A549 (cell line): ENCODE results near the gene SWSAP1. TPM values are rescaled to one million over a fixed set of nuclear protein-coding genes. Genes with fewer than 3 reads are reported as not detected.

ENCODE experiments used
- ATAC-seq, 2 experiments: fragments of 200-7000 bp in 1 of 2; fragments of >200 bp in 1 of 2; cut with Nextera tagmentation in 1 of 2; cut with Tn5 transposase in 1 of 2; 3 replicates each; pipeline versions ENCODE4 v1.8.0 to v1.9.1; 2018 to 2020; ENCODE audit warnings: mild to moderate bottlenecking in 1 of 2, moderate library complexity in 1 of 2
- CTCF ChIA-PET: fragments of 300-600 bp; sonication (Branson Sonifier 250); formaldehyde crosslinking; extraction: SDS; loops from one replicate; lab custom pipeline; 2021; ENCODE audit warnings: antibody characterized with exemption, inconsistent platforms; lab: Yijun Ruan, JAX
- POLR2A ChIA-PET: fragments of 350-600 bp; formaldehyde crosslinking; extraction: SDS; loops from one replicate; lab custom pipeline; 2021; ENCODE audit warnings: antibody characterized with exemption, inconsistent platforms; lab: Yijun Ruan, JAX
- DNase-seq, 2 experiments: peaks; one replicate each; pipeline versions ENCODE4 v3.0.0 to v3.0.0-alpha.2; 2011 to 2016; ENCODE audit warnings: low read depth in 1 of 2, low spot score in 1 of 2
- FAIRE-seq: peaks from 2 replicates; lab custom pipeline; 2011; peaks lifted over from hg19 to GRCh38; lab: Jason Lieb, UNC
- H3K27ac ChIP-seq, 2 experiments: fragments of >200 bp; sonication (Bioruptor Twin); formaldehyde crosslinking; 3 replicates each; pipeline ENCODE4 v1.5.1; 2016 to 2017
- H3K4me1 ChIP-seq: fragments of >200 bp; sonication (Bioruptor Twin); formaldehyde crosslinking; 3 replicates; pipeline ENCODE4 v1.6.1; 2016
- H3K4me2 ChIP-seq: fragments of >200 bp; sonication (Bioruptor Twin); formaldehyde crosslinking; 3 replicates; pipeline ENCODE4 v1.6.1; 2016
- H3K4me3 ChIP-seq: fragments of >200 bp; sonication (Bioruptor Twin); formaldehyde crosslinking; 3 replicates; pipeline ENCODE4 v1.5.1; 2016
- H3K9me3 ChIP-seq: fragments of >200 bp; sonication (Bioruptor Twin); formaldehyde crosslinking; 3 replicates; pipeline ENCODE4 v1.6.1; 2016
- ATOH8 ChIP-seq: fragments of 250-450 bp; sonication (Bioruptor Pico); IDR thresholded peaks from 2 replicates; pipeline ENCODE4 v1.5.0; 2020; ENCODE audit warnings: low read depth, mild to moderate bottlenecking, moderate library complexity
- BHLHE40 ChIP-seq: IDR thresholded peaks from 2 replicates; pipeline ENCODE4 v1.6.1; 2012; ENCODE audit warnings: low read depth, low read length, inconsistent platforms
- EHMT2 ChIP-seq: fragments of 200-600 bp; sonication (generic); IDR thresholded peaks from 2 replicates; pipeline ENCODE4 v1.6.1; 2016; ENCODE audit warnings: antibody characterized with exemption, low read depth, mild to moderate bottlenecking, moderate library complexity
- EP300 ChIP-seq, 2 experiments: fragments of >200 bp; sonication (Bioruptor Twin); formaldehyde crosslinking; IDR thresholded peaks; 2 replicates in 1 of 2; 3 replicates in 1 of 2; pipeline ENCODE4 v1.6.1; 2016 to 2017
- HDAC2 ChIP-seq: fragments of 200-600 bp; sonication (generic); IDR thresholded peaks from 2 replicates; pipeline ENCODE4 v1.6.1; 2016
- HOXB13 ChIP-seq: fragments of 250-450 bp; sonication (Bioruptor Pico); IDR thresholded peaks from 2 replicates; pipeline ENCODE4 v1.5.0; 2020; ENCODE audit warnings: low read depth, mild to moderate bottlenecking, moderate library complexity
- JUN ChIP-seq, 2 experiments: fragments of >200 bp; sonication (Bioruptor Twin); formaldehyde crosslinking; IDR thresholded peaks; 2 replicates in 1 of 2; 3 replicates in 1 of 2; pipeline ENCODE4 v1.6.1; 2016 to 2017
- KDM1A ChIP-seq: fragments of 200-600 bp; sonication (generic); IDR thresholded peaks from 2 replicates; pipeline ENCODE4 v1.6.1; 2016; ENCODE audit warnings: low read depth, mild to moderate bottlenecking
- MAX ChIP-seq: IDR thresholded peaks from 2 replicates; pipeline ENCODE4 v1.6.1; 2012
- MYC ChIP-seq: IDR thresholded peaks from 2 replicates; pipeline ENCODE4 v1.6.1; 2012; ENCODE audit warnings: mild to moderate bottlenecking, inconsistent platforms, low read length, improper control_type of control experiment, borderline replicate concordance
- RARB ChIP-seq: fragments of 250-450 bp; sonication (Bioruptor Pico); IDR thresholded peaks from 2 replicates; pipeline ENCODE4 v1.8.0; 2021; ENCODE audit warnings: mild to moderate bottlenecking, moderate library complexity
- RFX5 ChIP-seq: fragments of 450-650 bp; IDR thresholded peaks from 2 replicates; pipeline ENCODE4 v1.7.1; 2014; ENCODE audit warnings: antibody characterized with exemption, mild to moderate bottlenecking, moderate library complexity
- SMC3 ChIP-seq: fragments of >200 bp; sonication (Bioruptor Twin); formaldehyde crosslinking; IDR thresholded peaks from 3 replicates; pipeline ENCODE4 v1.6.1; 2018; ENCODE audit warnings: inconsistent platforms
- TFCP2L1 ChIP-seq: fragments of 250-450 bp; sonication (Bioruptor Pico); IDR thresholded peaks from 2 replicates; pipeline ENCODE4 v1.5.0; 2021; ENCODE audit warnings: mild to moderate bottlenecking
- ZFP36 ChIP-seq: fragments of 450-650 bp; IDR thresholded peaks from 2 replicates; pipeline ENCODE4 v1.6.1; 2014; ENCODE audit warnings: borderline replicate concordance; ENCODE audit not compliant: partially characterized antibody
- ZSCAN20 ChIP-seq: fragments of 250-450 bp; sonication (Bioruptor Pico); IDR thresholded peaks from 2 replicates; pipeline ENCODE4 v1.8.0; 2022; ENCODE audit warnings: mild to moderate bottlenecking, moderate library complexity
- WGBS: methylation state at CpG from one replicate; pipeline ENCODE4 v1.1.6; 2017; ENCODE audit errors: missing lambda C conversion rate; 5-methylcytosine and 5-hydroxymethylcytosine counted together
- polyA plus RNA-seq, 4 experiments: library from polyadenylated mRNA; depleted of rRNA in 3 of 4; stranded (reverse); fragments of >200 nt; fragmentation: RNase III in 1 of 4; extraction: RNeasy Plus Mini Kit Qiagen cat#74134 plus additional on column Dnase treatment in 1 of 4; gene quantifications; 2 replicates in 3 of 4; 3 replicates in 1 of 4; pipeline ENCODE4 v1.2.3, GENCODE V29; 2011 to 2017
- TF ChIP-seq, protein P1 (sequence below): fragments of 200-600 bp; sonication (generic); IDR thresholded peaks from 2 replicates; pipeline ENCODE4 v1.6.1; 2016; ENCODE audit warnings: antibody characterized with exemption, mild to moderate bottlenecking, moderate library complexity
- TF ChIP-seq, protein P2 (sequence below): fragments of >200 bp; sonication (Bioruptor Twin); formaldehyde crosslinking; IDR thresholded peaks from 2 replicates; pipeline ENCODE4 v1.6.1; 2016

Gene SWSAP1
- polyA plus RNA-seq, 2 of the 4 experiments (the other 2 are of a cell fraction), result 1.3 to 1.5 TPM

DNA sequence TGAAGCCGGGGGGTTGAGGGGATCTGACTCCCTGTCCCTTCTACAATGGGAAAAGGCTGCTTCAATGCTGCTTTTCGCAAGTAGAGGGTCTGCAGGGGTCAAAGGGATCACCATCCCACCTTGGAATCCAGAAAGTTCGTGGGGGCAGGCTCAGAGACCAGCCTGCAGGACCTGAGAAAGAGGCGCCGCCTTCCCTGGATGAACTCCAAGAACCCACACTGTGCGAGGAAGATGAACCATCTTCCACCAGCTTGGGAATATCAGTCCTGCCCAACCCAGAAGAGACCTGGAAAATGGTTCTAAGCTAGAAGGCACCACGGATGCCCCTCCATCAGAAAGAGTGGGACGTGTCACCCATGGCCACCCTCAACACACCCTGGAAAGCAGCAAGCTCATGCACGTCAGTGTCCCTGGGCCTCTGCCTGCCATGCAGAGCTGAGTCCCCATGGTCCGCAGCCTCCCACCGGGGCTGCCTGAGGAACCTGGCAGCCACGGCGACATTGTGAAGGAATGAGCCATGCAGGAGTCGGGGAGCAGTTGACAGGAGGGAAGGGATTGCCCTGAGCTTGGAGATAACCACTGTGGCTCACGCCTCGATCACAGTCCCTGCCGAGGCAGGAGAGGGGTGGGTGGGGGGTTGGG is 49.6 kb upstream of the SWSAP1 start (continued):
- no peak for TF ChIP-seq HDAC2
- no peak for TF ChIP-seq ATOH8
- TF ChIP-seq MYC, result no peak
- TF ChIP-seq BHLHE40, result no peak
- no peak for TF ChIP-seq SMC3
- TF ChIP-seq RFX5, result no peak
- TF ChIP-seq, all 56 proteins: peak for 0

DNA sequence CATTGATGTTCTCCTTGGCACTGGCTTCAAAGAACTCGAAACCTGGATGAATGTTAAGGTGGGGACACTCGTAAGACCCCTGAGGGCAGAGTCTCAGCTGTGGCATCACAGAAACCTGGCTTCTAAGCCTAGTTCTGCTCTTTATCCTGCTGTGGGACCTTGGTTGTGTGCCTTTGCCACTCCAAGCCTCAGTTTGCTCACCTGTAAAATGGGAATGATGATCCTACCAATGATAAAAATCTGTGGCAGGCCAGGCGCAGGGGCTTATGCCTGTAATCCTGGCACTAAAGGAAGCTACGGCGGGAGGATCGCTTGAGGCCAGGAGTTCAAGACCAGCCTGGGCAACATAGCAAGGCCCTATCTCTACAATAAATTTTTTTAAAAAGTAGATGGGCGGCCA is 48.9 kb upstream of the SWSAP1 start:
- Histone ChIP-seq H3K4me1 (peaks cover 32% of the 10 kb centered on the region), H3K4me3 (no peak overlapping the region), H3K27ac (peak overlapping the region; percentile 79 to 89; a peak in 5 of 6 replicates), H3K4me2 (no peak overlapping the region)
- FAIRE-seq (no peak), ATAC-seq (no peak), DNase-seq (no peak)
- ChIA-PET POLR2A (no interaction called here), CTCF (interaction anchor here (0.6 to 1.3 kb wide), 3 partner anchors 44 to 157 kb away, joined by 3 to 4 read pairs (median 3); no protein-coding TSS in a partner anchor)
- WGBS, result 92% methylated on average over 7 of the region's 7 CpGs
- no peak for TF ChIP-seq EHMT2
- peak; percentile 67; the same call in 1 of the 2 replicates for TF ChIP-seq KDM1A
- no peak for TF ChIP-seq ZFP36
- TF ChIP-seq, all 56 proteins: peak for 1
- no peaks in the 10 kb centered on the region for H3K9me3 ChIP-seq

- POLR2A ChIA-PET, result no interaction called here
- WGBS, result 89% methylated on average over 4 of the region's 4 CpGs
- no peak for DNase-seq
- H3K4me1 ChIP-seq, result peaks cover 2% of the 10 kb centered on the region; the same call in 2 of the 3 replicates
- no peak overlapping the region for H3K4me2 ChIP-seq
- H3K27ac ChIP-seq, result no peak overlapping the region
- ATAC-seq, result no peak
- no peak overlapping the region for H3K4me3 ChIP-seq
- no peaks in the 10 kb centered on the region for H3K9me3 ChIP-seq
- CTCF ChIA-PET, result no interaction called here
- no peak for FAIRE-seq
- TF ChIP-seq, protein P1, sequence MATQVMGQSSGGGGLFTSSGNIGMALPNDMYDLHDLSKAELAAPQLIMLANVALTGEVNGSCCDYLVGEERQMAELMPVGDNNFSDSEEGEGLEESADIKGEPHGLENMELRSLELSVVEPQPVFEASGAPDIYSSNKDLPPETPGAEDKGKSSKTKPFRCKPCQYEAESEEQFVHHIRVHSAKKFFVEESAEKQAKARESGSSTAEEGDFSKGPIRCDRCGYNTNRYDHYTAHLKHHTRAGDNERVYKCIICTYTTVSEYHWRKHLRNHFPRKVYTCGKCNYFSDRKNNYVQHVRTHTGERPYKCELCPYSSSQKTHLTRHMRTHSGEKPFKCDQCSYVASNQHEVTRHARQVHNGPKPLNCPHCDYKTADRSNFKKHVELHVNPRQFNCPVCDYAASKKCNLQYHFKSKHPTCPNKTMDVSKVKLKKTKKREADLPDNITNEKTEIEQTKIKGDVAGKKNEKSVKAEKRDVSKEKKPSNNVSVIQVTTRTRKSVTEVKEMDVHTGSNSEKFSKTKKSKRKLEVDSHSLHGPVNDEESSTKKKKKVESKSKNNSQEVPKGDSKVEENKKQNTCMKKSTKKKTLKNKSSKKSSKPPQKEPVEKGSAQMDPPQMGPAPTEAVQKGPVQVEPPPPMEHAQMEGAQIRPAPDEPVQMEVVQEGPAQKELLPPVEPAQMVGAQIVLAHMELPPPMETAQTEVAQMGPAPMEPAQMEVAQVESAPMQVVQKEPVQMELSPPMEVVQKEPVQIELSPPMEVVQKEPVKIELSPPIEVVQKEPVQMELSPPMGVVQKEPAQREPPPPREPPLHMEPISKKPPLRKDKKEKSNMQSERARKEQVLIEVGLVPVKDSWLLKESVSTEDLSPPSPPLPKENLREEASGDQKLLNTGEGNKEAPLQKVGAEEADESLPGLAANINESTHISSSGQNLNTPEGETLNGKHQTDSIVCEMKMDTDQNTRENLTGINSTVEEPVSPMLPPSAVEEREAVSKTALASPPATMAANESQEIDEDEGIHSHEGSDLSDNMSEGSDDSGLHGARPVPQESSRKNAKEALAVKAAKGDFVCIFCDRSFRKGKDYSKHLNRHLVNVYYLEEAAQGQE, result no peak
- TF ChIP-seq EP300 (IDR thresholded peaks at IDR 0.05), result no peak
- TF ChIP-seq RARB, result no peak
- TF ChIP-seq ZSCAN20 (CRISPR knock-in tag), result no peak
- TF ChIP-seq TFCP2L1 (CRISPR knock-in tag), result no peak
- TF ChIP-seq, protein P2, sequence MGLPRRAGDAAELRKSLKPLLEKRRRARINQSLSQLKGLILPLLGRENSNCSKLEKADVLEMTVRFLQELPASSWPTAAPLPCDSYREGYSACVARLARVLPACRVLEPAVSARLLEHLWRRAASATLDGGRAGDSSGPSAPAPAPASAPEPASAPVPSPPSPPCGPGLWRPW, result no peak
- TF ChIP-seq JUN (IDR thresholded peaks at IDR 0.05), result no peak
- no peak for TF ChIP-seq MAX
- TF ChIP-seq HOXB13, result no peak
- no peak for TF ChIP-seq RFX5
Observed at GRCh38 chr19:11330127-11330526, 44.3 kb upstream of the SWSAP1 start.
